HepG2 (cell line): ENCODE results near the gene MOV10L1. TPM values are rescaled to one million over a fixed set of nuclear protein-coding genes. Genes with fewer than 3 reads are reported as not detected.

Experiments
- ATAC-seq: fragments of 200-7000 bp; cut with Tn5 transposase; 3 replicates; pipeline ENCODE4 v1.9.1; 2020; ENCODE audit warnings: mild to moderate bottlenecking, moderate library complexity
- BruUV-seq: library from RNA; stranded (reverse); fragments of 400-500 nt; replicated peaks from 2 replicates; lab custom pipeline; 2021; lab: Mats Ljungman, UMichigan
- CTCF ChIA-PET: fragments of 300-600 bp; formaldehyde crosslinking; extraction: SDS; loops from one replicate; lab custom pipeline; 2021; ENCODE audit warnings: low total read pairs, inconsistent platforms, low intra/inter-chr PET ratio; lab: Yijun Ruan, JAX
- POLR2A ChIA-PET: fragments of 350-600 bp; sonication (Branson Sonifier 250); formaldehyde crosslinking; loops from one replicate; lab custom pipeline; 2020; ENCODE audit warnings: antibody characterized with exemption, inconsistent platforms; lab: Yijun Ruan, JAX
- DNase-seq: peaks from one replicate; pipeline ENCODE4 v3.0.0-alpha.2; 2015; ENCODE audit warnings: low spot score
- FAIRE-seq: peaks from 3 replicates; lab custom pipeline; 2011; peaks lifted over from hg19 to GRCh38; lab: Jason Lieb, UNC
- H2AFZ ChIP-seq: one replicate; pipeline ENCODE4 v1.6.1; 2011; ENCODE audit warnings: low read length, inconsistent platforms
- H3K27ac ChIP-seq: fragments of 300-600 bp; 3 replicates; pipeline ENCODE4 v1.8.0; 2011; ENCODE audit warnings: mixed run types, mild to moderate bottlenecking, mixed read lengths, low read length, inconsistent platforms; ENCODE audit not compliant: insufficient read depth; ENCODE audit errors: extremely low read length
- H3K27me3 ChIP-seq, 2 experiments: fragments of 200-600 bp in 1 of 2; 2 replicates in 1 of 2; 3 replicates in 1 of 2; pipeline versions ENCODE4 v1.6.0 to v1.8.0; 2011; ENCODE audit warnings: low read length in 2 of 2, mild to moderate bottlenecking in 2 of 2, moderate library complexity in 2 of 2, inconsistent platforms in 1 of 2; ENCODE audit not compliant: insufficient read depth in 2 of 2, control insufficient read depth in 1 of 2
- H3K36me3 ChIP-seq, 2 experiments: fragments of 200-600 bp in 1 of 2; replicated peaks in 1 of 2; 2 replicates in 1 of 2; 3 replicates in 1 of 2; pipeline versions ENCODE4 v1.5.1 to v1.8.0; 2011; ENCODE audit warnings: low read length in 2 of 2, inconsistent platforms in 1 of 2; ENCODE audit not compliant: insufficient read depth in 2 of 2, control insufficient read depth in 1 of 2
- H3K4me1 ChIP-seq: 2 replicates; pipeline ENCODE4 v1.5.1; 2012; ENCODE audit warnings: low read length, inconsistent platforms; ENCODE audit not compliant: insufficient read depth
- H3K4me2 ChIP-seq: 2 replicates; pipeline ENCODE4 v1.6.0; 2011; ENCODE audit warnings: low read depth, low read length, inconsistent platforms
- H3K4me3 ChIP-seq, 3 experiments: fragments of 200-600 bp in 1 of 3; sonication (generic), shearing (Covaris generic) in 1 of 3; replicated peaks in 1 of 3; 2 replicates each; pipeline ENCODE4 v1.5.1; 2011 to 2016; ENCODE audit warnings: low read length in 3 of 3, inconsistent platforms in 2 of 3, low read depth in 2 of 3, mild to moderate bottlenecking in 2 of 3, control low read depth in 1 of 3, mixed read lengths in 1 of 3; ENCODE audit not compliant: insufficient read depth in 1 of 3
- H3K79me2 ChIP-seq: one replicate; pipeline ENCODE4 v1.6.1; 2011; ENCODE audit warnings: low read length, inconsistent platforms; ENCODE audit not compliant: insufficient read depth
- H3K9ac ChIP-seq: 2 replicates; pipeline ENCODE4 v1.6.0; 2011; ENCODE audit warnings: mild to moderate bottlenecking, low read depth, low read length, inconsistent platforms; ENCODE audit not compliant: insufficient read depth
- H3K9me3 ChIP-seq: 2 replicates; pipeline ENCODE4 v1.5.1; 2012; ENCODE audit warnings: mild to moderate bottlenecking, low read length
- H4K20me1 ChIP-seq: 2 replicates; pipeline ENCODE4 v1.6.0; 2011; ENCODE audit warnings: inconsistent platforms, mild to moderate bottlenecking, low read length, moderate library complexity; ENCODE audit not compliant: insufficient read depth
- BRCA1 ChIP-seq: sonication (generic); formaldehyde crosslinking; IDR thresholded peaks from 2 replicates; pipeline ENCODE4 v1.4.0; 2020; ENCODE audit warnings: missing genetic modification reagents
- CC2D1A ChIP-seq: sonication (generic); formaldehyde crosslinking; IDR thresholded peaks from 2 replicates; pipeline ENCODE4 v1.8.1; 2023; ENCODE audit warnings: mild to moderate bottlenecking, missing genetic modification reagents
- GZF1 ChIP-seq: sonication (generic); formaldehyde crosslinking; IDR thresholded peaks from 2 replicates; pipeline ENCODE4 v1.5.1; 2020; ENCODE audit warnings: mild to moderate bottlenecking, missing genetic modification reagents
- KDM1A ChIP-seq: IDR thresholded peaks from 2 replicates; pipeline ENCODE4 v1.6.1; 2016; ENCODE audit warnings: missing compliant biosample characterization
- RBAK ChIP-seq: sonication (generic); formaldehyde crosslinking; IDR thresholded peaks from 2 replicates; pipeline ENCODE4 v1.5.1; 2020; ENCODE audit warnings: mild to moderate bottlenecking, missing genetic modification reagents
- XBP1 ChIP-seq: sonication (generic); formaldehyde crosslinking; IDR thresholded peaks from 2 replicates; pipeline ENCODE4 v1.5.0; 2020; ENCODE audit warnings: missing genetic modification reagents
- ZNF329 ChIP-seq: sonication (generic); formaldehyde crosslinking; IDR thresholded peaks from 2 replicates; pipeline ENCODE4 v1.9.0; 2021; ENCODE audit warnings: low read depth, mild to moderate bottlenecking, missing genetic modification reagents
- ZNF720 ChIP-seq: sonication (generic); formaldehyde crosslinking; IDR thresholded peaks from 2 replicates; pipeline ENCODE4 v1.4.0; 2020; ENCODE audit warnings: missing genetic modification reagents
- WGBS: methylation state at CpG from one replicate; pipeline ENCODE4 v1.1.6; 2017; ENCODE audit warnings: low lambda C conversion rate; 5-methylcytosine and 5-hydroxymethylcytosine counted together
- in situ Hi-C: cut with HindIII; loops from 2 replicates; pipeline ENCODE4 v1.10.0; 2017; ENCODE audit warnings: low pct_unique_long_range_greater_than_20kb; ENCODE audit not compliant: extremely low pct_ligation_motif_present
- intact Hi-C: fragments of 100-400 bp; cut with micrococcal nuclease; formaldehyde crosslinking; loops from one replicate; pipeline ENCODE4 v1.10.0; 2022; ENCODE audit not compliant: unreplicated experiment
- polyA plus RNA-seq, 8 experiments: library from polyadenylated mRNA; depleted of rRNA in 3 of 8; stranded (reverse) in 7 of 8; unstranded in 1 of 8; fragments of >200 nt; fragmentation: Illumina TruSeq in 4 of 8; extraction: Trizol in 4 of 8; gene quantifications; 2 replicates each; pipeline versions ENCODE4 v1.2.1 to v1.2.3, GENCODE V29; 2011 to 2016; ENCODE audit warnings: low read depth in 4 of 8, missing spikeins in 1 of 8, mixed read lengths in 1 of 8; ENCODE audit not compliant: insufficient read depth in 1 of 8
- total RNA-seq, 5 experiments: library from RNA; depleted of rRNA; stranded (reverse); fragments of >200 nt; fragmentation: Illumina TruSeq; extraction: Trizol; gene quantifications; 2 replicates each; pipeline ENCODE4 v1.2.3, GENCODE V29; 2016; ENCODE audit warnings: low read depth in 1 of 5
- TF ChIP-seq, protein P1 (sequence below): sonication (generic); formaldehyde crosslinking; IDR thresholded peaks from 2 replicates; pipeline ENCODE4 v1.4.0; 2020; ENCODE audit warnings: missing genetic modification reagents
- TF ChIP-seq, protein P2 (sequence below): sonication (generic); formaldehyde crosslinking; IDR thresholded peaks from 2 replicates; pipeline ENCODE4 v1.4.0; 2020; ENCODE audit warnings: mild to moderate bottlenecking, missing genetic modification reagents
- TF ChIP-seq, protein P3 (sequence below): sonication (generic); formaldehyde crosslinking; IDR thresholded peaks from 2 replicates; pipeline ENCODE4 v1.8.1; 2023; ENCODE audit warnings: mild to moderate bottlenecking, missing genetic modification reagents, borderline replicate concordance
- TF ChIP-seq, protein P4 (sequence below): sonication (generic); formaldehyde crosslinking; IDR thresholded peaks from 2 replicates; pipeline ENCODE4 v1.8.1; 2022; ENCODE audit warnings: mild to moderate bottlenecking, missing genetic modification reagents

The MOV10L1 gene
- total and polyA plus RNA-seq, 2 of the 13 experiments (the other 11 are each of a cell fraction or from before 2014, with no cell fraction given): 0.11 to 0.12 TPM

DNA sequence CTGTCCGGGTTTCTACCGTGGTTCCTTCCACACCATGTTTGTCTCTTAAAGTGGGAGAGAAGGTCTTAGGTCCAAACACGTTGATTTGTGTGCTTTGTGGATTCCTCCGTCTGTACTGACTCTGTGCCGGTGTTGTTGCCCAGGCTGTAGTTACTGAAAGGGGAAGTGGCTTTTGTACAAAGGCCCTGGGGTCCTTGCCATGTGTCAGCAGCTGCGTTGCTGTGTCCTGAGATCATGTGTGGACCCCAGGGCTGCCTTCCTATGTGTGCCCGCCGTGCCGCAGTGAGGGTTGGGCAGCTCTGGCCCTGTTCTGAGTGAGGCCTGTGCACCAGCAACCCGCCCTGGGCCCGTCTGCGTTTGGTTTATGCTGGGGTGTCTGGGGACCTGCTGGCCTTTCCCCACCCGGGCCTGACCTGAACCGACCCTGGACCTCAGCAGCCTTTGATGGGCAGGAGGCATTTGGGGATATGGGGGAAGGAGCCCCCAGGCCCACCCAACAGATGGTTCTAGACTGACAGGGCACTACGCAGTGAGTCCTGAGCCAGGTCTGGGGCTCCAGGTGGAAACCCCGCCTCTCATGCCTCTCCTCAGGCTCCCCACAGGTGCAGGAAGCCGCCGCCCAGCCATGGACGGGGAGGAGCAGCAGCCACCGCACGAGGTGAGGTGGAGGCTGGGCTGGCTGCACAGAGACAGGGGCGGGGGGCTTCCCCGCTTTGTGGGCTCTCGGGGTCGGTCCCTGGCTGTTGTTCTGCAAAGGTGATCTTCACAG, 102.8 kb downstream of the MOV10L1 start:
- no peak overlapping the region for H3K27ac ChIP-seq
- no peaks in the 10 kb centered on the region for H3K4me1 ChIP-seq
- no peak overlapping the region for H3K4me3 ChIP-seq
- TF ChIP-seq RBAK (no peak), XBP1 (CRISPR knock-in tag) (no peak), BRCA1 (no peak), KDM1A (no peak), ZNF329 (CRISPR knock-in tag) (no peak), ZNF720 (CRISPR knock-in tag) (no peak), CC2D1A (CRISPR knock-in tag) (no peak), GZF1 (CRISPR knock-in tag) (no peak)
- TF ChIP-seq, protein P1, sequence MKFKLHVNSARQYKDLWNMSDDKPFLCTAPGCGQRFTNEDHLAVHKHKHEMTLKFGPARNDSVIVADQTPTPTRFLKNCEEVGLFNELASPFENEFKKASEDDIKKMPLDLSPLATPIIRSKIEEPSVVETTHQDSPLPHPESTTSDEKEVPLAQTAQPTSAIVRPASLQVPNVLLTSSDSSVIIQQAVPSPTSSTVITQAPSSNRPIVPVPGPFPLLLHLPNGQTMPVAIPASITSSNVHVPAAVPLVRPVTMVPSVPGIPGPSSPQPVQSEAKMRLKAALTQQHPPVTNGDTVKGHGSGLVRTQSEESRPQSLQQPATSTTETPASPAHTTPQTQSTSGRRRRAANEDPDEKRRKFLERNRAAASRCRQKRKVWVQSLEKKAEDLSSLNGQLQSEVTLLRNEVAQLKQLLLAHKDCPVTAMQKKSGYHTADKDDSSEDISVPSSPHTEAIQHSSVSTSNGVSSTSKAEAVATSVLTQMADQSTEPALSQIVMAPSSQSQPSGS (CRISPR knock-in tag): no peak
- TF ChIP-seq, protein P2, sequence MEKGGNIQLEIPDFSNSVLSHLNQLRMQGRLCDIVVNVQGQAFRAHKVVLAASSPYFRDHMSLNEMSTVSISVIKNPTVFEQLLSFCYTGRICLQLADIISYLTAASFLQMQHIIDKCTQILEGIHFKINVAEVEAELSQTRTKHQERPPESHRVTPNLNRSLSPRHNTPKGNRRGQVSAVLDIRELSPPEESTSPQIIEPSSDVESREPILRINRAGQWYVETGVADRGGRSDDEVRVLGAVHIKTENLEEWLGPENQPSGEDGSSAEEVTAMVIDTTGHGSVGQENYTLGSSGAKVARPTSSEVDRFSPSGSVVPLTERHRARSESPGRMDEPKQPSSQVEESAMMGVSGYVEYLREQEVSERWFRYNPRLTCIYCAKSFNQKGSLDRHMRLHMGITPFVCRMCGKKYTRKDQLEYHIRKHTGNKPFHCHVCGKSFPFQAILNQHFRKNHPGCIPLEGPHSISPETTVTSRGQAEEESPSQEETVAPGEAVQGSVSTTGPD (CRISPR knock-in tag): no peak
- TF ChIP-seq, protein P3, sequence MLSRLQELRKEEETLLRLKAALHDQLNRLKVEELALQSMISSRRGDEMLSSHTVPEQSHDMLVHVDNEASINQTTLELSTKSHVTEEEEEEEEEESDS (CRISPR knock-in tag): no peak
- TF ChIP-seq, protein P4, sequence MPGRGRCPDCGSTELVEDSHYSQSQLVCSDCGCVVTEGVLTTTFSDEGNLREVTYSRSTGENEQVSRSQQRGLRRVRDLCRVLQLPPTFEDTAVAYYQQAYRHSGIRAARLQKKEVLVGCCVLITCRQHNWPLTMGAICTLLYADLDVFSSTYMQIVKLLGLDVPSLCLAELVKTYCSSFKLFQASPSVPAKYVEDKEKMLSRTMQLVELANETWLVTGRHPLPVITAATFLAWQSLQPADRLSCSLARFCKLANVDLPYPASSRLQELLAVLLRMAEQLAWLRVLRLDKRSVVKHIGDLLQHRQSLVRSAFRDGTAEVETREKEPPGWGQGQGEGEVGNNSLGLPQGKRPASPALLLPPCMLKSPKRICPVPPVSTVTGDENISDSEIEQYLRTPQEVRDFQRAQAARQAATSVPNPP (CRISPR knock-in tag): no peak
- TF ChIP-seq, all 625 proteins: peak for 0
- DNase-seq: no peak
- Histone ChIP-seq H3K36me3 (peaks cover 18 to 22% of the 10 kb centered on the region in 2 experiments; a peak in 4 of 5 replicates), H3K9ac (no peak overlapping the region), H2AFZ (no peak overlapping the region), H3K9me3 (no peaks in the 10 kb centered on the region), H4K20me1 (no peaks in the 10 kb centered on the region), H3K4me2 (no peak overlapping the region), H3K27me3 (no peaks in the 10 kb centered on the region), H3K79me2 (peaks cover 6% of the 10 kb centered on the region)
- POLR2A ChIA-PET: no interaction called here
- no peak for FAIRE-seq
- WGBS: 81% methylated on average over 6 of the region's 25 CpGs
- BruUV-seq: no TSS peak
- CTCF ChIA-PET: no interaction called here
- in situ Hi-C loops (no loop called here), intact Hi-C loops (no loop called here)
- no peak for ATAC-seq
